Uterus (tissue), 4 donors: ENCODE data around the gene CHCHD3. TPM values are rescaled to one million over a fixed set of nuclear protein-coding genes. Genes with fewer than 3 reads are reported as not detected.

ENCODE experiments used
- DNase-seq, 2 donors: peaks; one replicate each; pipeline ENCODE4 v3.0.0-alpha.2; 2019 to 2020
- H3K27ac ChIP-seq, 2 donors: fragments of 200-600 bp; sonication (generic); 1 replicate in 1 of 2; 2 replicates in 1 of 2; pipeline ENCODE4 v1.5.1; 2016 to 2018
- H3K27me3 ChIP-seq, 2 donors: fragments of 200-600 bp; sonication (generic); one replicate each; pipeline ENCODE4 v1.5.1; 2018 to 2019; ENCODE audit warnings: control low read depth in 1 of 2
- H3K36me3 ChIP-seq, 2 donors: fragments of 200-600 bp; sonication (generic); one replicate each; pipeline ENCODE4 v1.5.1; 2019; ENCODE audit warnings: control low read depth in 1 of 2
- H3K4me1 ChIP-seq, 2 donors: fragments of 200-600 bp; sonication (generic); one replicate each; pipeline ENCODE4 v1.5.1; 2018 to 2019; ENCODE audit warnings: control low read depth in 1 of 2
- H3K4me3 ChIP-seq, 2 donors: fragments of 200-600 bp; sonication (generic); 1 replicate in 1 of 2; 2 replicates in 1 of 2; pipeline ENCODE4 v1.5.1; 2018 to 2019; ENCODE audit warnings: mild to moderate bottlenecking in 1 of 2
- H3K9me3 ChIP-seq, 2 donors: fragments of 200-600 bp; sonication (generic); one replicate each; pipeline ENCODE4 v1.5.1; 2019; ENCODE audit warnings: control low read depth in 1 of 2
- POLR2A ChIP-seq, 2 donors: fragments of 450-650 bp; IDR thresholded peaks; one replicate each; pipeline ENCODE4 v1.6.1; 2016; ENCODE audit warnings: antibody characterized with exemption in 2 of 2, mild to moderate bottlenecking in 1 of 2, moderate library complexity in 1 of 2
- intact Hi-C: fragments of 100-400 bp; cut with DNase I; formaldehyde crosslinking; loops from one replicate; pipeline ENCODE4 v1.15.1; 2023; ENCODE audit warnings: low total_unique reads
- total RNA-seq, 4 donors: library from RNA; depleted of rRNA in 3 of 4; stranded (reverse); fragments of >200 nt in 3 of 4; gene quantifications; one replicate each; pipeline versions ENCODE4 v1.1.0 to v1.2.4, GENCODE V29; 2014 to 2023
- TF ChIP-seq, protein P1 (sequence below), 4 experiments: fragments of 200-600 bp in 2 of 4; fragments of 450-650 bp in 2 of 4; sonication (generic) in 2 of 4; IDR thresholded peaks; one replicate each; pipeline ENCODE4 v1.5.1; 2016 to 2019; ENCODE audit warnings: antibody characterized with exemption in 4 of 4, mild to moderate bottlenecking in 2 of 4, moderate library complexity in 1 of 4
- donor health status: DM: yes; HTN: yes; CAD: no.

CHCHD3 gene
- total RNA-seq, 4 donors from 2014 or later, result 43.5 to 61.0 (median 47.6) TPM

- H3K27me3 ChIP-seq, result no peaks in the 10 kb centered on the region
- no peaks in the 10 kb centered on the region for H3K9me3 ChIP-seq
- no peak for TF ChIP-seq POLR2A (IDR thresholded peaks at IDR 0.05)
- TF ChIP-seq, protein P1, sequence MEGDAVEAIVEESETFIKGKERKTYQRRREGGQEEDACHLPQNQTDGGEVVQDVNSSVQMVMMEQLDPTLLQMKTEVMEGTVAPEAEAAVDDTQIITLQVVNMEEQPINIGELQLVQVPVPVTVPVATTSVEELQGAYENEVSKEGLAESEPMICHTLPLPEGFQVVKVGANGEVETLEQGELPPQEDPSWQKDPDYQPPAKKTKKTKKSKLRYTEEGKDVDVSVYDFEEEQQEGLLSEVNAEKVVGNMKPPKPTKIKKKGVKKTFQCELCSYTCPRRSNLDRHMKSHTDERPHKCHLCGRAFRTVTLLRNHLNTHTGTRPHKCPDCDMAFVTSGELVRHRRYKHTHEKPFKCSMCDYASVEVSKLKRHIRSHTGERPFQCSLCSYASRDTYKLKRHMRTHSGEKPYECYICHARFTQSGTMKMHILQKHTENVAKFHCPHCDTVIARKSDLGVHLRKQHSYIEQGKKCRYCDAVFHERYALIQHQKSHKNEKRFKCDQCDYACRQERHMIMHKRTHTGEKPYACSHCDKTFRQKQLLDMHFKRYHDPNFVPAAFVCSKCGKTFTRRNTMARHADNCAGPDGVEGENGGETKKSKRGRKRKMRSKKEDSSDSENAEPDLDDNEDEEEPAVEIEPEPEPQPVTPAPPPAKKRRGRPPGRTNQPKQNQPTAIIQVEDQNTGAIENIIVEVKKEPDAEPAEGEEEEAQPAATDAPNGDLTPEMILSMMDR (IDR thresholded peaks at IDR 0.05), result no peak
- intact Hi-C loops, result no loop called here
- no peaks in the 10 kb centered on the region for H3K36me3 ChIP-seq
- DNase-seq, result no peak
- no peak overlapping the region for H3K27ac ChIP-seq
- no peaks in the 10 kb centered on the region for H3K4me1 ChIP-seq
- H3K4me3 ChIP-seq, result no peak overlapping the region
Measured at GRCh38 chr7:132771301-132771730, 310.6 kb downstream of the CHCHD3 start.

- no peaks in the 10 kb centered on the region for H3K4me1 ChIP-seq
- no peak overlapping the region for H3K27ac ChIP-seq
- TF ChIP-seq, protein P1 (IDR thresholded peaks at IDR 0.05), result no peak
- no peak for TF ChIP-seq POLR2A (IDR thresholded peaks at IDR 0.05)
- intact Hi-C loops, result no loop called here
- no peaks in the 10 kb centered on the region for H3K36me3 ChIP-seq
- H3K4me3 ChIP-seq, result no peak overlapping the region
- H3K9me3 ChIP-seq, result no peaks in the 10 kb centered on the region
- DNase-seq, result no peak
- no peaks in the 10 kb centered on the region for H3K27me3 ChIP-seq
Measured at GRCh38 chr7:132770055-132770454, 311.8 kb downstream of the CHCHD3 start.

DNA sequence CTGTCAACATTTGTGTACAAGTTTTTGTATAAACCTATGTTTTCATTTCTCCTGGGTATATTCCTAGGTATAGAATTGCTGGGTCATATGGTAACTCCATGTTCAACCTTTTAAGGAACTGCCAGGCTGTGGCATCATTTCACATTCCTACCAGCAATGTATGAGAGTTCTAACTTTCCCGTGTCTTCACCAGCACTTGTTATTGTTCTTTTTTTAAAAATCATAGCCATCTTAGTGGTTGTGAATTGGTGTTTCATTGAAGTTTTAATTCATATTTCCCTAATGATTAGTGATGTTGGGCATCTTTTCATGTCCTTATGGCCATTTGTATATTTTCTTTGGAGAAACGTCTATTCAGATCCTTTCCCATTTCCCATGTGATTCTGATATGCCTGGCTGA, 312.6 kb downstream of the CHCHD3 start:
- no peak for DNase-seq
- no peak overlapping the region for H3K4me3 ChIP-seq
- H3K27ac ChIP-seq, result no peak overlapping the region
- no peaks in the 10 kb centered on the region for H3K27me3 ChIP-seq
- intact Hi-C loops, result no loop called here
- no peaks in the 10 kb centered on the region for H3K9me3 ChIP-seq
- no peaks in the 10 kb centered on the region for H3K36me3 ChIP-seq
- no peak for TF ChIP-seq POLR2A (IDR thresholded peaks at IDR 0.05)
- TF ChIP-seq, protein P1 (IDR thresholded peaks at IDR 0.05), result no peak
- no peaks in the 10 kb centered on the region for H3K4me1 ChIP-seq

DNA sequence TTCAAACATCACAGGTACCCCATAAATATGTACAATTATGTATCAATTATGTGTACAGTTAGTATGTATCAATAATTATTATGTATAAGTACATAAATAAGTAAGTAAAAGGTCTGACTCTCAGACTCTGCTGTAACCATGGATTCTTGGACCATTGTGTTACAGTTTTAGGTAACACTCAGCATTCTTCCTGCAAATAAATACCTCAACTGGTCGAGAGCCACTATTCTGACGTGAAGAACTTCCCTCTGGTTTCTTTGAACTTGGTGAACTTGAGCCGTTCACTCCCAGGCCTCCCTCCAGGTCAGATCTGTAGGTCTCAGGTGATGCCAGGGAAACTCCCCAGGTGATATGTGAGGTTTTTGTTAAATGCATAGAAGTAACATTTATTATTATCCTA, 313.8 kb downstream of the CHCHD3 start:
- Histone ChIP-seq H3K27ac (no peak overlapping the region), H3K4me1 (no peaks in the 10 kb centered on the region), H3K27me3 (no peaks in the 10 kb centered on the region), H3K9me3 (no peaks in the 10 kb centered on the region), H3K4me3 (no peak overlapping the region), H3K36me3 (no peaks in the 10 kb centered on the region)
- TF ChIP-seq, protein P1 (IDR thresholded peaks at IDR 0.05), result no peak
- TF ChIP-seq POLR2A (IDR thresholded peaks at IDR 0.05), result no peak
- DNase-seq, result no peak
- intact Hi-C loops, result no loop called here

DNA sequence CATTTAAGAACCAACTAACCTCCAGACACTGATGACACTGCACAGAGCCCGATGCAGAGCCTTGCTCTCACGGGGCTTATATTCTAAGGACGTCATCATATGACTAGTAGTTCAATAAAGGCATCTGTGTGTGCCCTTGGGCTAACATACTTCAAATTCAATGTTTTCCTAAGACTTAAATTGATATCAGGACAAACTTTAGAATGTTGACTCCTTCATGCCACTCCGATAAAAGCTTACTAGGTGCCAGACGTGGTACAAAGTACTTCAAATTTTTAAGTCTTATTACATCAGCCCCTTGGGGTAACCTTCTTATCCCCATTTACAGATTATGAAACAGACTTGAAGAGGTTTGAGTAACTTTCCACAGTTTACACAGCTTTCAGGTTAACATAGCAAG, 314.5 kb downstream of the CHCHD3 start:
- Histone ChIP-seq H3K9me3 (no peaks in the 10 kb centered on the region), H3K4me1 (no peaks in the 10 kb centered on the region), H3K36me3 (no peaks in the 10 kb centered on the region), H3K27ac (no peak overlapping the region), H3K27me3 (no peaks in the 10 kb centered on the region), H3K4me3 (no peak overlapping the region)
- DNase-seq, result no peak
- TF ChIP-seq POLR2A (IDR thresholded peaks at IDR 0.05), result no peak
- TF ChIP-seq, protein P1 (IDR thresholded peaks at IDR 0.05), result no peak
- intact Hi-C loops, result no loop called here
